Fibroblast of skin of right biceps (primary cell): ENCODE data around the gene SDCCAG8.

Source experiments
- DNase-seq: peaks from one replicate; pipeline ENCODE4 v3.0.0-alpha.2; 2013

The SDCCAG8 gene

DNA sequence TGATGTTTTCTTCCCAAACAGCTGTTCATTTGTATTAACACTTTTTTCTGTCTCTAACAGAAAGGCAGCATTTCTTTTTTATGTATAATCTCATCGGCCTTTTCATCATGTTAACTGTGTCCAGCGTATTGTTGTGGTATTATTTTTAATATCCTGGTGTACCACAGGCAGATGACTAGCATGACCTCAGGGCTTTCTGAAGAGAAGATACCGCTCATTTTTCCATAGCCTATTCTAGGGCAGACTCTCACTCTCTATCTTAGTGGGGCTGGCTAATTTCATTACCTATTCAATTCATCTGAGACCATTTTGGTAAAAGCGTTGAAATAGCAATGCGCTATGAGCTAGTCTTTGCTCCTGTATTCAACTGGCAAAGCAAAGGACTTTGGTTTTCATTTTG lies 209.9 kb downstream of the SDCCAG8 start:
- DNase-seq = no peak

DNA sequence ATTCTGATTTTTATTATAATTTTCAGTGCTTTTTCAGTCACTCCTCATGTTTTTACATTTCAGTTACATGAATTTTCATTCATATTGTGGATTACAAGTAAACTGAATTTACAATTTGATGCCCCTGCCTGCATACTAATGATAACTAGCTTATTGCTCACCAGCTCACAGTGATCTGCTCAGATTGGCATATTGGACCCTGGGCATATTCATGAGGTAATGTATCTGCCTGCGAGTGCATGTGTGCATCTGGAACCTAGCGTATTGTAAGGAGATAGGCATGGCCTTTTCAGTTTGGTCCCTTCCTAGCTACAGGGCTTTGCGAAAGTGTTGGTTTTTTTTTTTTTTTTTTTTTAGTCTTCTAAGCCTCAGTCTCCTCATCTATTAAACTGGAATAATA lies 213.7 kb downstream of the SDCCAG8 start:
- DNase-seq = no peak

DNA sequence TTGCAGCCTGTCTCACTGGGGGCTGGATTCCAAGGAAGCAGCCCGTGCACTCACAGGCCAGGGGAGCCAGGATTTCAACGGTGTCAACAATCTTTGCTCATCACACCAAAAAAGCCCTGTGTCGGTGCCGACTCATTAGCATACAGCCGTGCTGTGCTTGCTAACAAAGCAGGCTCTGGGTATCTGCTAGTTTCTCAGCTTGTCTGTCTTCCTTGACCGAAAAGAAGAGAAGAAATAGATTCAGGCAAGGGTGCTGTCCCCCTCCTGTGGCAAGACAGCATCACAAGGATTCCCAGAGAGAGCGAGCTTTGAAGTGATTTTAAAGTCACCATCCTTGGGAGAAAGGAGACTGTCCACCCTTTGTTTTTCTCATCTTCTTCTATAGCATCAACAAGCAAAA lies 214.7 kb downstream of the SDCCAG8 start:
- peak; percentile 37 for DNase-seq

DNA sequence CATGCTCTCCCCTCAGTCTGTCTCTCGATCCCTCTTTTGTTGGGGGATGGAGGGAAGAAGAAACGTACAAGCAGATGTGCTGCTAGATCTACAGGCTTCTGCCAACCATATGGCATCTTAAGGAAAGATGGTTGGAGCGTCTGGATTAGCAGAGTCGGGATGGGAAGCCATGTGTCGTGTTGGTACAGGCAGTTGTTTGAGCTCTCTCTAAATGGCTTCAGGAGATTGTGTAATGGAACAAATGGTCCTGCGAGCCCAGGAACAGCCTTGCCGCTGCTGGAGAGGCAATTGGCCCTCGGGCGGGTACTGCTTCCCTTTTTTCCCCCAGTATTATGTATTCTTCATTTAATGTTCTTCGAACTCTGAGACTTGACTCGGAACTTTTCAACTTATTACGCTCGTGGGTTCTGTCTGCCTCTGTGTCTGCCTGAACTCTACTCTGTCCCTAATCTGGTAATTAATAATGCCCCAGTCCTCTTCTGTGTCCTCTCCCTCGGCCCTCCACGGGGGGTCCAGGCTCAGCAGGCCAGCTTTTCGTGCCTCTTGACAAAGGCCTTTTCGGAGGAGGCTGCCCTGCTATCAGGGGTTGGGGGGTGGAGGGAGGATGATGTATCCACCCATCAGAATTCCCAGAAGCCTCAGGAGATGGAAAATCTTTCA lies 215.3 kb downstream of the SDCCAG8 start:
- DNase-seq = no peak

DNA sequence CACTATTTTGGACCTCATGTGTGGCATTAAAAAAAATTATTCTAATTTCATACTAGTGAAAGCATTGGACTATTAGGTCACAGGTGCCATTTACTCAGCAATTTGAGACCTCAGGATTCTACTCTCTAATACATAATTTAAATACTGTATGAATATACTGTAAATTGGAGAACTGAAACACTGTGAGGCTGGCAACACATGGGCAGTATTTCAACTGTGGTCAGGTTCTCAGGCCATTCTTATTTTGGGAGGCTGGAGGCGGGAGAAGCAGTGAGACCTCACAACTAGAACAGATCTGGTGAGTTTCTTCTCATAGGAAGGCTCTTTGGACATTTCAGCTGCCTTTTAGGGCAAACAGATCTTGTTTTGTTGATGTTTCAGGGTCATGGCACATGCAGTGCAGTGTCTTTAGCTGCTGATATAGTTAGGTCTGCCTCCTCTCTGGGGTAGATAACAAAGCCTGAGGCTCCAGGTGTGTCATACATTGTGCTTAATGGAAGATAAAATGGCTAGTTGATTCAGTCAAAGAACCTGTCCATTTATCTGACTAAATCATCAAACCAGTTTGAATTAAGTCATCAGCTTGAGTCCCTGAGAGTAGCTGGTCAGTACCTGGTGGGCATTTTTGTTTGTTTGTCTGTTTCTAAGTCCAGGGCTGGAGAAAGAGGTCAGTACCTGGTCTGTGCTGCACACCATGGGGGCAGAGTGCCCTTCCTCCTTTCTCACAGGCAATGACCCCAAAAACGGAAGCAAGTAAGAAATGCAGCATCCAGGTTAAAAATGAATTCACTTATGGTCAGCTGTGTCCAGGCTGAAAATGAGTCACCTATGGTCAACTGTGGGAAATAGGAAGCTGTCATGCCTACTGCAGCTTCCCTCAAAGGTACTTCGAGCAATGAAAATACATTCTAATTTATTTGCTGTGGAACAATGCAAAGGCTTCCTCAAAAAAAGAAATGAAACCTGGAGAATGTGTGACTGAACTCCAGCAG lies 216.2 kb downstream of the SDCCAG8 start:
- no peak for DNase-seq

DNA sequence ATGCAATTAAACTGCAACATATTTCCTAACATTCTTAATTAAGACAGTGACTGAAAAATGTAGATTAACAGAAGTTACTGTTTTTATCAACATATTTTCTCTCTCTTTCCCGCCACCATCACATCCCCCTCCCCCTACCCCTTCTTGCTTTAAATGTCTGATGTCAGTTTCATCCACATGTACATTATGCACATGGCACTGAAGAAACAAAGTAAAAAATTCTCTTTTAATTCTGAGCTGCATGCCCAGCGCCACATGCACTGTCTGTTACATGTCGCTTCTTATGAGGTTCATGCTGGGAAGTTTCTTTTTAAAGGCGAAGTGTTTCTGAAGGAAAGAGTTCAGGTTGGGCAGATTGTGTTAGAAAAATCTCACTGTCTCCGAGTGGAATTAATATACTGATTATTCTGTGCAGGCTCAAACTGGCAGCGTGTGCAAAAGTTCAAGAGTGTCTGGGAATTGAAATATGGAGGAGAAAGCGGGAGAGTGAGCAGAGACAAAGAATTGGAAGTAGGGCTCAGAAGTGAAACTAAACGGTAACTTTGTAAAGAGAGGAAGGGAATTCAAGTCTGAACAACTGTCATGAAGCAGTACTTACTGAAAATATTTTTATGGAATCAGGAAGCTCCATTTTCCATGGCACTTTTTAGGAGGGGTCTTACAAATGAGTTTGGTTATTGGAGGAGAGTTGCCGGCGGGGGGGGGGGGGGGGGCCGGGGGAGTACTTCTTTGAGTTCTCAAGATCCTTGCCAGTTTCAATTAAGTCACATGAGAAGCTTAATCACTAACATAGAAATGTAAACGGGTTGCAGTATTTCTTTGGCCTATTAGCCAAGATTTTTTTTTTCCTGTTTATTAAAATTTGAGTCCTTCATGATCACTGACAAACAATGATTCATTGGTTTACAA lies 217.6 kb downstream of the SDCCAG8 start:
- no peak for DNase-seq

DNA sequence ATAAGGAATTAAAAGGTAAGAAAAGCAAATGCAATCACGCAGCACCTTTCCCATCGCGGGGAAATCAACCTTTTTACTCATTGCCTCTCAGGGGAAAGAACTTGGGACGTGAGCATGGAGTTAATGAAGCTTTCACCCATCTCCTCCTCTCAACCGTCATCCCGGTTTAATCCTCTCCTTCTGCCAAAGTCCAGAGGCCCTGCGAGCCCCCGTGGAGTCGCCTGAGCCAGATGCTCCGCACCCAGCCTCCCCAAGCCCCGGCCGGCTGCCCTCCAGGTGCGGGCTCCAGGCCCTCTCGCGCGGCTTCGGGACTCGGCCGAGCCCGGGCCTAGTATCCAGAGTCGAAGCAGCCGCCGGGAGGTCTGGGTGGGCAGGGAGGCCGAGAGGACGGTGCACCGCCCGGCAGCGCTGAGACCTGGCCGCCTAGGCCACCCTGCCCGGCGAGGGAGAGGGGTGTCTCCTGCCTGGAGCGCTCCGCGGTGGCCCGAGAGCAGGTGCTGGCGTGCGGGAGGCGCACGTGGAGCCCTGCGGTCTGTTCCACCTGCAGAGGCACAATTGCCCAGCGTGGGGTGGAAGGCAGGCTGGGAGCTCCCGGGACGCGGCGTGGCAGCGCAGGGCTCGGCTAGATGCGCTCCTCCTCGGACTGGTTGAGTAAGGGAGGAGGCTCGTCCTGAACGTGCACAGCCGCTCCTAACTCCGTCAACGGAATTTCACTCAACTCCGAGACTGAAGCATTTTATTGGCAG lies 218.5 kb downstream of the SDCCAG8 start:
- DNase-seq = no peak

DNA sequence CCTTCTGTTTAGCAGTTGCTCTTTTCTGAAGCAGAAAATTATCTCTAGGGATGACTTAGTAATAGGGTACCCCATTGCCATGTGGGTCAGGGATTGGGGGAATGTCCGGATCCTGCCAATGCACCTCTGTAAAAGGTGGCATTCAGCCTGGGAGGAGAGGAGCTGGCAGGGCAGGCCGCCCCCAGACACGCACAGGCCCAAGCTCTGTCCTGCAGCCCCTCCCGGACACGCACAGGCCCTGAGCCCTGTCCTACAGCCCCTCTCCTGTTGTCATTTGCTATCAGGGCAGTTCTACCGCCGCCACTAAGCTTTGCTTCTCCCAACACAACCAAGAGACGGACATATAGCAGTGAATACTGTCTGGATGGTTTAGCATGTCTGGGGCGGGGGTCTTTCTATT lies 219.1 kb downstream of the SDCCAG8 start:
- no peak for DNase-seq

DNA sequence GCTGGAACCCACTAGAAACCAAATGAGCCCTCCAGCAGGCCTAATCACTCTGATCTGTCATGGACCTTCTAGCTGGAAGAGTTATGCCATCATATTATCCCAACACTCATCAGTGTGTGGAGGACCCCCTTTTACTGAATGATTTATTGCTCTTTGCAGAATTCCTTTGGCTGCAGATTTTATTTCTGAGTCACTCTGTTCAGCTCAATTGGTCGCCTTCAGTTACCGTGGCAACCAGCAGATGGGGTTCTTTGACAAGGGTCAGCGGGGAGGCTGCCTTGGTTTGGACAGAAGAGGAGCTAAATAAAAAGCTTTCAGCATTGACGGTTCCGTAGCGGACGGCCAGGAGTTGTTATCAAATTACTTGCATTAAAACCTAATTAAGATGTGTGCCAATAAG lies 220.1 kb downstream of the SDCCAG8 start:
- peak; percentile 88 for DNase-seq

DNA sequence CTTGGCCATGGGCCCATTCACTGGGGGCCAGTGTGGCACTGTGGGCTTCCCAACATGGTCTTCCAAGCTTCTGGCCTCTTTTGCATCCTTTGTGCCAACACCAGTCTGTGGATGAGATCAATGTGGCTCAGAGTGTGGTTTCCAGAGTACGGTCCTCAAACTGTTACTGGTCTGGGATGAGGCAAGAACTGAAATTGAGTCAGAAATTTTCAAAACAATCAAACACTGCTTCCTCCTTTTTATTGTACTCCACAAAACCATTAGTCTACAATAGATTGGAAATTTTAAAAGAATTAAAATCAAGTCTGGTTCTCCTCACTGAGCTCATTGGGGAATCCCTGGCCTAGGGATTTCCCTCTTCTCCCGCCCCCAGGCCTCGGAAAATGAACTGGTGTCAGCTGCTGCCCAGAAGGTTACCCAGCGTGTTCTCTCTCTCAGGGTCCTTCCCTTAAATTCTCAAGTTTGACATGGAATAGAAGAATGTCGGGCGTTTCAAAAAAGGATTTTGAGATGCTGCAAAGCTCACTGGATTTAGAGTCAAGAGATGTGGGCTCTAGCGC lies 222.0 kb downstream of the SDCCAG8 start:
- no peak for DNase-seq

DNA sequence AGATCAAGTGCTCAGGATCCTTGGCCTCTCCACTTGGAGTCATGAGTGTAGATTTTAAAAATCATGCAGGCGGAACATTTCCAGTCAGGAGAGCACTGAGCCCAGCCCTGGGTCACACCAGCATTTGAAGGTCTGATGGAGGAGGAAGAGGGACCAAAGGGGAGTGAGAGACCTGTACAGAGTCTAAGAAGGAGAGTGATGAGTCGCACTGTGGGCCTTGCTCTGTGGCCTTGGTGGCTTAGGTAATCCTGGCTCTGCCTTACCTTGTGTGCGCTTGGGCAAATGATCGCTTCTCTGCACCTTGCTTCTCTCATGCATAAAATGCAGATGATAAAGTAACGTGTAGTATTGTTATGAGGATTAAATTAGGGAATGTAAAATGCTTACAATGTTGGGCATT lies 225.3 kb downstream of the SDCCAG8 start:
- no peak for DNase-seq

DNA sequence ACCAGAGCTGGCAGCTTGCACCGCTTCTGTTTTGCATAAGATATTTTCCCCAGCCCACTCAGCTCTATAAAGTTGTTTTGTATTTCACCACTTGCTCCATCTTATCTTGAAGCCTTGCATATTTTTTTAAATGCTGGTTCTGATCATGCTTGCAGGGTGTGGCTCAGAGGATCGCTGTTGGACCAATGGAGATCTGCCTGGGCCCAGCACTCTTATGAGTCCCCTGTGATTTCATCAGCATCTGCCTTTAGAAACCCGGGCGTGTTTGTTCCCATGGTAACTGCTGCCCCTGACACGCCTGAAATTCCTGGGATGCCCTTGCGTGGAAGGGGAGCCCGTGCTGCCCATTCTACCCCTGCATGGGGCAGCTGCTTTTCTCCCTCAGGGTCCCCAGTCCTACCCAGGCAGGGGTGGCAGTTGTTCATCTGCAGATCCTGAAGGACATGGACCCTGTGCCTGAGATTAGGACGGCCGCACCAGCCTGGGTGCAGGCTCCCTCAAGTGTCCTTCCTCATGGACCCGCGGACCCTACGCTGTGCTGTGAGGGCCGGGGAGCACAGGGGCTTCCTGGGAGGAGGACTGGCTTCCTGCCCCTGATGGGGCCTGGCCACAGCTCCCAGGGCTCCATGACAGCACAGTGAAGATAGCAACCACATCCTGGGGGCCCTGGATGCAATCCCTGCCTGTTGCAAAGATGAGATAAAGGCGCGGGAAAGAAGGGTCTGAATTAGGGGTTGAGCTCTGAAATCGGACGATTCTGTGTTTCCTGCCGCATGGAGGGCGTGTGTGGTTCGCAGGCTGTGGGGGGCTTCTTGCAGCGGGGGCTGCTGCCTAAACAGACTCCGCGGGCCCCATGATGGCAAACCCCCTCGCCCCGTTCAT lies 226.5 kb downstream of the SDCCAG8 start:
- peak; percentile 69 for DNase-seq

DNA sequence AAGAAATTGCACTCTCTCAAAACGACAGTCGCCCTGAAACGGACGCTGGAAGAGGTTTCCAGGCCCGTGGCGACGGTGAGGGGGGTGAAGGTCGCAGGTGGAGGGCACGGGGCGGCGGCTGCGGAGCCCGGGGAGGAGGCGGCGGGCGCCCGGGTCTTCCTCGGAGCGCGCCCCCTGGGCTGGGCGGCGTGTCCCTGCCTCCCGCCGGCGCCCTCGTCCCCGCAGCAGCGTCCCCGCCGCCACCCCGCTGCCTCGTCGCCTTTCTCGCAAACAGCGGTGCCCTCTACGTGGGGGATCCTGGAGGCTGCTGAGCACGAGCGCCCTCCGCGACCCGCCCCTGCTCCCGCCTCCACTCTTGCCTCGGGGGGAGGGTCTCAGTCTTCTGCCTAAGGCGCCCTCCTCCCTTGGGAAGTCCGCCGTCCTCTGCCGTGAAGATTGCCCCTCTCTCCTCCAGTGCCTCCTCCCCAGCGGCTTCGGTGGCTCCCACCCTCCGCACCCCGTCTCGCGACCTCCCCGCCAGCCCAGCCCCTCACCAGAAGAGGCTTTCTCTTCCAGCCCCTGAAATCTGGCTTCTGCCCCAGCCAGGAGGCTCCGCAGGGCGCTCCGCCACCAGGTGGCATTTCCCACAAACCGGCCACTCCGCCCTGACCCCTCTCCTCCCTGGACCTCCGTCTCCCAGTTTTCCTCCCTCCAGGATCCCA lies 227.4 kb downstream of the SDCCAG8 start:
- no peak for DNase-seq

DNA sequence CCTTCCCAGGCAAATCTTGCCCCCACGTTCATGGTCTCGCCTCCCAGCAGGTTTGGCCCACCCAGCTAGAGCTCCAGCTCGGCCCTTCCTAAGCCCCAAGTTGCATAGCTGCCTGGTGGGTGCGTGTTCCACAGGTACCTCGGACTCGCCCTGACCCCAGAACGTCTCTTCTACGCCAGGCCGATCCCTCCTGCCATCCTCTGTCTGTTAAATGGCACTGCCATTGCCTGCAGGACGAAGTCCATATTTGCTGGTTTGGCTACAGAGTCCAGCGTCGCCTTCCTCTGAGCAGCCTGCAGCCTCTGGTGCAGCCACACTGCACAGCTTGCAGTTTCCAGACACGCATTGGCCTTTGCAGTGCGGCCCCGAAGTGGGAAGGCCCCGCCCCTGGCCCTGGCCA lies 228.1 kb downstream of the SDCCAG8 start:
- no peak for DNase-seq

DNA sequence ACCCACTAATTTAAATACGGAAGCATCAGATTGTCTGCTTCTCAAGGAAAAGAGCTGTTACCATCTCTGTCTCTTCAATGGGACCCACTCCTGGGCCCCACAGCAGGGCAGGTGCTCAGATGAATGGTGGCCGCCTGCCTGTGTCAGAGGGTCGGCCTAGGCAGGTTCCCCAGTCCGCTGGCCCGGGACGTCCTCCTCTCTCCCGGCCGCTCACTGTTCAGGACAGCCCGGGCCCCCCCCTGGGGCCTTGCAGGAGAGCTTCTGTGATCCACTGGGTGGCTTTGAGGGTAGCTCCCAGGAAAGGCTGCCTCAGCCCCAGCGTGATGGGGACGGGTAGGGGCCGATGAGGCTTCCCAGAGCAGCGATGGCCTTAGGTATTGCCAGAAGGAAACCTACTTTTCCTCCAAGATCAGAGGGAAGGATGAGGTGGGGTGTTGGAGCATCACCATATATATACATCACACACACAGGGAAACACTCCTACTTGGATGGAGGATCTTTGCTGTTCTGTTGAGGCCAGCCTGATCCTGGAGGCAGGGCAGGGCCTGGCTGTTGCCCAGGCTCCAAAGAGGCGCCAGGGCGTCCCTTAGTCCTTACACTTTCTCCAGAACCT lies 231.3 kb downstream of the SDCCAG8 start:
- DNase-seq = no peak

DNA sequence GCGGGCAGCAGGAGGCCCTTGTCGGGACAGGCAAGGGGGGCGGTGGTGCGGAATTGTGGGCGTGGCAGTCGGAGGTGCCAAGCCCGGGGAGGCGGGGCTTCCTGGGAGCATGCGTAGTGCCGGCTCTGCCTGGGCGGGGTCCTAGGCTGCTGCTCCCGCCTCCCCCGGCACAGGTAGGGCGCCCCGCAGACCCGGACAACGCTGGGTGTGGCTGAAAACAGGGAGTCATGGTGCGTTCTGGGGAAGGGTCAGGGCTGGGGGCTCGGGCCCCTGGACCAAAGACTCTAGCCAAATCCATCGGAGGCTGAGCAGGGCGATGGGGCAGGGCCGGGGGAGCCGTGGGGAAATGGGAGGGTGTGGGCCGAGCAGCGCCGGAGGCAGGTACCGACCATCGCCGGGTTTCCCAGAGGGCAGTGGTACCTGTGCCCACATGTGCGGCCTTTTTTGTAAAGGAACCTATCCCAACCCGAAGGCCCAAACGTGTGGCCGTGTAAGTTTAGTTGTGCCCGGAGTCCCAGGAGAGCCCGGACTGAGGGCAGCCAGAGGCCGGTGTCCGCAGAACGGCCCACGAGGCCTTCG lies 231.9 kb downstream of the SDCCAG8 start:
- no peak for DNase-seq

DNA sequence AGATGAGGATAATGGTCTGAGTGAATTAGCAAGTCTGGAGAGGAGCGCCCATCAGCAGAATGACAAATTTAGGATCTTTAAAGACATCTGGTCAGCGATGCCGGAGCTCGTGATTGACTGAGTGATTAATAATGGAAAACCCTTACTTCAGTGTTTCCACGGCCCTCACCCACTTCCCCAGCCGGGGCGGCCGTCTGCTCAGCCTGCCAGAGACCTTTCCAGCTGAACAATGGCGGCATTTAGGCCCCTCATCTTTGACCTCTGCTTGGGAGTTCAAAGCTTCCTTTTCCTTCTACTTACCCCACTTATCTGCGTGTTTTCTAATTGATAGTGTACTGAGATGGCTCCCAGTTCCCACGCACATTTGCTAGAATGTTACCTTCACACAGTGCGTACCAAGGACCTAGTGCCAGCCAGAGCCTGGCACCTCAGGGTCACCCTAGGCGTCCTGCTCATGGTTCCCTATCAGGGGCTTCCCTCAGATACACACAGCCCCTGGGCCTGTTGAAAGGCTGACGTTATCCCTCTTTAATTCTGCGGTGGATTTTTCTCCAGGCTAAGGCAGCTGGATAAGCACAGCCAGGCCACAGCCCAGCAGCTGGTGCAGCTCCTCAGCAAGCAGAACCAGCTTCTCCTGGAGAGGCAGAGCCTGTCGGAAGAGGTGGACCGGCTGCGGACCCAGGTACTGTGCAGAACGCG lies 232.8 kb downstream of the SDCCAG8 start:
- no peak for DNase-seq

DNA sequence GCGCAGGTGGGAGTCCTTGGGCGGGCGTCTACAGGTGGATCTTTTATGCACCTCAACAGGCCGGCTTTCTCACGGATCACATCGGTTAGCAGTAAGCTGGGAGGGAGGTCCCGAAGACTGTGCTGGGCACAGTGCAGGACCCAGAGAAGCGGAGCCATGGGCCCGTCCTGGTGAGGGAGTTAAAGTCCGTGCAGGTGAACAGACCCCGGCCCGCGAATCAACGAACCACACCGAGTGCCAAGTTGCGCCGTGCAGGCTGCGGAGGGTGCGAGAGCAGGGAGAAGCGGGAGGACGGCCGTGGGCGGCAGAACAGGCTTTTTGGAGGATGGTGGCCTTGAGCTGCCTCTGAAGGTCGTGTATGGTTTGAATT lies 233.3 kb downstream of the SDCCAG8 start:
- DNase-seq = no peak
